ENCODE measurements around the gene PLIN4.
"Not testable (repeated sequence)": the region's sequence is repeated elsewhere in the genome, so short reads cannot be mapped to it uniquely, and the experiment has no call there.

PLIN4 gene

GRCh38 chr19:4518345-4519171 lies at the start of gene PLIN4:
PLIN4 (minus strand) TSS chr19:4518486; CDS start chr19:4518272, 214 bp downstream.
- no peak for FAIRE-seq
- DNase-seq (ENCODE audit: extremely low spot score, insufficient read length, low read depth): no peak

DNA sequence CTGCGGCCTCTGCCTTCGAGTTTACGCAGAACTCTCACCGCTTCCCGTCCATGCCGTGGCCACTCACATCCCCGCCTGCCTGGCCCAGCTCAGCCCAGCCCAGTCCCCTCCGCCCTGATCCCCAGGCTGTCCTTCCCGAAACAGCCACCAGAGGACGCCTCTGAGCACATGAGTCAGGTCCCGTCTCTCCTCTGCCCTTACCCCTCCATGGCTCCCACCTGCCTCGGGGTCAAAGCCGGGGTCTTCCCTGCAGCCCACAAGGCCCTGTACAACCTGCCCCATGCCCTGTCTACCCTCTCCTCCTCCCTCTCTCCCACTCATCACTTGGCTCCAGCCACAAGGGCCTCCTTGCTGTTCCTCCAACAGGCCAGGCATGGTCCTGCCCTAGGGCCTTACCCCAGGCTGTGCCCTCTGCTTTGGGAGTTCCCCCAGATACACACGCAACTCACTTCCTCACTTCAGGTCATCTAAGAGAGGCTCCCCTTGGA lies 49.3 kb upstream of the PLIN4 start:
- no peak for DNase-seq (ENCODE audit: extremely low spot score, insufficient read length, low read depth)
- no peak for FAIRE-seq

GRCh38 chr19:4566402-4567051 lies 48.2 kb upstream of the PLIN4 start:
- FAIRE-seq (no peak), DNase-seq (ENCODE audit: extremely low spot score, insufficient read length, low read depth) (no peak)

DNA sequence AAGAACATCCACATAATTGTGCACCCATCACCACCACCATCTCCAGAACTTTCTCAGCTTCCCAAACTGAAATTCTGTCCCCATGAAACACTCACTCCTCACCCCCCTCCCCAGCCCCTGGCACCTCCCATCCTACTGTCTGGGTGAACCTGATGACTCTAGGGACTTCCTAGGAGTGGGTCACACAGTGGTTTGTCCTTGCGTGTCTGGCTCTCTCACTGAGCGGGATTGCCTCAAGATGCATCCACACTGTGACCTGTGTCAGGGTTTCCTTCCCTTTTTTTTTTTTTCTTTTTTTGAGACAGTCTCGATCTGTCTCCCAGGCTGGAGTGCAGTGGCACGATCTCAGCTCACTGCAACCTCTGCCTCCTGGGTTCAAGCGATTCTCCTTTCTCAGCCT lies 45.3 kb upstream of the PLIN4 start:
- DNase-seq (ENCODE audit: extremely low spot score, insufficient read length, low read depth); FAIRE-seq: not testable (repeated sequence)

- not testable (repeated sequence) for DNase-seq (ENCODE audit: extremely low spot score, insufficient read length, low read depth); FAIRE-seq
Observed at GRCh38 chr19:4562085-4562484, 43.8 kb upstream of the PLIN4 start.

- FAIRE-seq: no peak
- no peak for DNase-seq (ENCODE audit: extremely low spot score, insufficient read length, low read depth)
Observed at GRCh38 chr19:4559569-4559968, 41.3 kb upstream of the PLIN4 start, which contains the start of gene SEMA6B. SEMA6B (minus strand) TSS chr19:4559684; CDS start chr19:4558457, 1,227 bp downstream.

- DNase-seq (ENCODE audit: extremely low spot score, insufficient read length, low read depth) (no peak), FAIRE-seq (no peak)
Observed at GRCh38 chr19:4557971-4558941, 40.0 kb upstream of the PLIN4 start.

DNA sequence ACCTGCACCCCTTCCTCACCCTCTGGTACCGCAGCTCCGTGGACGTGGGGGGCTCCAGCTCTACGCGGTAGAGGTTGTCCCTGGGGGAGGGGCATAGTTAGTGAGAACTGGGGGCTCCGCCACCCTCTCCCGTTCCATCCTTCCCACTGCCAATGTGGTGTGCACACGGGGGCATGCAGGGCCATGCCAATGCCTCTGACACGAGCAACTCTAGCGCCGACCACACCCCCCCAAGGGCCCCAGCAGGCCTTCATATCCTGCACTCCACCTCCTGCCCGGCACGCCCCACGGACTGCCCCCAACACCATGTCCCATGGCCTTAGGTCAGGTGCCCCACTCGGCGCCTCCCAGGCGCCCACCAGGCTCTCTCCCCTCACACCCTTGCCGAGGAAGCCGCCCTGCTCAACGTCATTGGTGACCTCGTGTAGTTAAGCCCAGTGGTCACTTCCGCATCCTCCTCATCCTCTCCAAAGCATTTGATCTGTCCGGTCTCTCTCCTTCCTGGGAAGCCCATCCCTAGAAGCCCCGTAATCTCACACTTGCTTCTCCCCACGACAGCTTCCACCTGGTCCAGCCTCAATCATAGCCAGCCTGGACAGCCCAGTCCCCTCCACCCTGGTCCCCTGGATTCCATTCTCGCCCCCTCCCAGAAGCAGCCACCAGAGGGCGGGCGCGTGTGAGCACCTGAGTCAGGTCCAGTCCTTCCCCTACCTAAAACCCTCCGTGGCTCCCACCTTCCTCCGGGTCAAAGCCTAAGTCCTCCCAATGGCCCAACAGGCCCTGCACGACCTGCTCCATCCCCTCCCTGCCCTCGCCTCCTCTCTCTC lies 39.1 kb upstream of the PLIN4 start:
- DNase-seq (ENCODE audit: extremely low spot score, insufficient read length, low read depth) (no peak), FAIRE-seq (no peak)

DNA sequence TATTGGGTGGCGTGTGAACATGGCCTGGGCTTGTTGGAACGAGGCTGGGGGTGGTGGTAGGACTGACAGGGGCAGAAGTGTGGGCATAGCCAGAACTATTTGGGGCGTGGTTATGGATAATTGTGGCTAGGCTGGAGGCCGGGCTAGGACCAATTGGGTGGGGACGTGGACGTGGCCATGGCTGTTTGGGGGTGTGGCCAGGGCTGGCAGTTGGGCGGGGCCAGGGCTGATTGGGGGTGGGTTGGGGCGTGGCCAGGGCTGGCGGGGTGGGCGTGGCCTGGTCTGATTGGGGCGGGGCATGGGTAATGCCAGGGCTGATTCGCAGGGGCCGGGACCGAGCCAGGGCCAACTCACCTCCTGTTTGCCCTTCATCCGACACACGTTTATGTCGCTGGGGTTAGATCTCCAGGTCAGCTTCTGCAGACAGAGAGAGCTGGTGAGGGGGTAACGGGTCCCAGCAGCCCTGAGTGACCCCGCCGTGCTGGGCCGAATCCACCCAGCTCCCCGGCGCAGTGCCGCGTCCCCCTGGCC lies 38.4 kb upstream of the PLIN4 start:
- no peak for FAIRE-seq
- no peak for DNase-seq (ENCODE audit: extremely low spot score, insufficient read length, low read depth)

DNA sequence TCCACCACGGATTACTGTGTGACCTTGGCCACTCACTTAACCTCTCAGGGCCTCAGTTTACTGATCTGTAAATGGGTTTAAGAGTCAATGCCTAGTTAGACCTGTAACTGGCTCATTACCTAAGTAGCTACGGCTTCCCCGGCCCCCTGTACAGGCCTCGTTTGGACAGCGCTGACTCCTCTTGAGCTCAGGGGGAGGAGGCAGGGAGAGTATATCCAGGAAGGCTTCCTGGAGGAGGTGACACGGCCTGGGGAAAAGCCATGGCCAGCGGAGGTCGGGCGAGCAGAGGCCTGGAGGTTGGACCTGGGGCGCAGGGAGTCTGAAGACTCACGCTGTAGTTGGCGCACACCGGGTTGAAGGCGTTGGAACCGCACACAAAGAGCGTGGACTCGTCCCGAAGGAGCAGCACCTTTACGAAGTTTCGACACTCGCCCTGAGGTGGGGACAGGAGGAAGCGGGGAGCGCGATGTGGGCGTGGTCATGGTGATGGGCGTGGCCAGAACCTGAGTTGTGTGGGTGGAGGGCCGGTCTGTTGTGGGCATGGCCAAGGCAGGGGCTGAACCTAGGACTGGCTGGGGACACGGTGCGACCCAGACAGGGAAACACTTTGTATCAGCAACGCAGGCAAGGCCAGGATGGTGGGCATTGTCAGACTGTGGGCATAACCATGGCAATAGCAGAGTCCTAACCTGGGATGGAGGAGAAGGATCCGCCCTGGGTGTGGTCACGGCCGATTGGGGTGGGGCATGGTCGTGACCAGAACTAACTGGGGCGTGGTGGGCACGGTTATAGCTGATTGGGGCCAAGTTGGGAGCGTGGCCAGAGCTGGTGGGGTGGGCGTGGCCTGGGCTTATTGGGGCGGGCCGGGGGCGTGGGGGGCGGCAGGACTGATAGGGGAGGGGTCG lies 37.6 kb upstream of the PLIN4 start:
- FAIRE-seq (no peak), DNase-seq (ENCODE audit: extremely low spot score, insufficient read length, low read depth) (no peak)

DNA sequence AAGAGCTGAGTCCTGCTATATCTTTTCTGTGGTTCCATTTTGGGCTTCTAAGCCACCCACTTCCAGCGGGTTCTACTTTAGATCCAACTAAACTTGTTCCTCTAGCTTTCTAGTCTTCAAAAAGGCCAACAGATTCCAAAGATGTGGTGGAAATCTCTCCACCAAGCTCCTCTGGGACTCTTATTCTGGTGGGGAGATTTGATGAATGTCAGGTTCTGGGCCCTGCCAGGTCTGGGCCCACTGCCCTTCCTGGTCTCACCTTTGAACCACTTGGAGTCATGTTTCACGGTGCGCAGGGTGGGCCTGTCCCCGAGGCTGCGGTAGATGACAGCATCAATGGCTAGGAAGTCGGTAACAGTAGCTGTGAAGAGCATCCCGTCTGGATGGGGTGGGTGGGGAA lies 36.4 kb upstream of the PLIN4 start:
- DNase-seq (ENCODE audit: extremely low spot score, insufficient read length, low read depth) (no peak), FAIRE-seq (no peak)

DNA sequence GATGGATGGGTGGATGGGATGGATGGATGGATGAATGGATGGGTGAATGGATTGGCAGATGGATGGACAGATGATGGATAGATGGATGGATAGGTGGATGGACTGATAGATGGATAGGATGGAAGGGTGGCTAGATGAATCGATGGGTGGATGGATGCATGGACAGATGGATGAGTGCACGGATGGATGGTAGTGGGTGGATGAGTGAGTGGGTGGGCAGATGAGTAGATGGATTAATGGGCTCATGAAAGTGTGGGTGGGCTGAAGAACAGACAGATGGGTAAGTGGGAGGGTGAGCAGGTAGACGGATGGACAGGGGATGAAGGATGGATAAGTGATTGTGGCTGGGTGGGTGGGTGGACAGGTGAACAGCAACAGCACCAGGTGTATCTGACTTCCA lies 35.5 kb upstream of the PLIN4 start:
- DNase-seq (ENCODE audit: extremely low spot score, insufficient read length, low read depth): no peak
- no peak for FAIRE-seq

DNA sequence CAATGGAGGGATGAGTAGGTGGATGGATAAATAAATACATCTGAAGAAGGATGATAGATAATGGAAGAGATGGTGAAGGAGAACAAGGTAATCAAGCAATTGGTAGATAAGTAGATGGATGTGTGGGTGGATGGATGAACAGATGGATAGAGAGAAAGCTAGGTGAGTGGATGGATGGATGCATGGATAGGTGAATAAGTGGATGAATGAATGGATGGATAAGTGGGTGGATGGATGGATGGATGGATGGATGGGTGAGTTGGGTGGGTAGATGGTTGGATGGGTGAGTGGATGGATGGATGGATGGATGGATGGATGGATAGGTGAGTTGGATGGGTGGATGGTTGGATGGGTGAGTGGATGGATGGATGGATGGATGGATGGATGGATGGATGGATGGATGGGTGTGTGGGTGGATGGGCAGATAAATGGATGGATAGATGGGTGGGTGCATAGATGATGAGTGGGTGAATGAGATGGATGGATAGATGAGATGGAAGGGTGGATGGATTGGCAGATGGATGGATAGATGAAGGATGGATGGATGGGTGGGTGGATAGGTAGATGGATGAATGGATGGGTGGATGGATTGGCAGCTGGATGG lies 34.9 kb upstream of the PLIN4 start:
- DNase-seq (ENCODE audit: extremely low spot score, insufficient read length, low read depth) (no peak), FAIRE-seq (no peak)

DNA sequence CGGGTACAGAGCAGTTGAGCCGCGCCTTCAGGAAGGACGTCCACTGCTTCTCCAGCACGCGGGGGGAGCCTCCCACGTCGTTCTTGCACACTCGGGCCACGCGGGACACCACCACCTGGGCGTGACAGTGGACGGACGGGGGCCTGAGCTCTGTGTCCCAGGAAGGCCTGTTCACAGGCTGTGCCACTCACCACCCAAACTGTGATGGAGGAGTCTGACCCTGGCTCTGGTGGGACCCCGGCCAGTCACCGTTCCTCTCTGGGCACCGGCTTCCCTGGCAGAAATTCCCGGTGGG lies 34.2 kb upstream of the PLIN4 start:
- DNase-seq (ENCODE audit: extremely low spot score, insufficient read length, low read depth): no peak
- no peak for FAIRE-seq

- no peak for FAIRE-seq
- no peak for DNase-seq (ENCODE audit: extremely low spot score, insufficient read length, low read depth)
Observed at GRCh38 chr19:4550479-4551050, 32.3 kb upstream of the PLIN4 start.

DNA sequence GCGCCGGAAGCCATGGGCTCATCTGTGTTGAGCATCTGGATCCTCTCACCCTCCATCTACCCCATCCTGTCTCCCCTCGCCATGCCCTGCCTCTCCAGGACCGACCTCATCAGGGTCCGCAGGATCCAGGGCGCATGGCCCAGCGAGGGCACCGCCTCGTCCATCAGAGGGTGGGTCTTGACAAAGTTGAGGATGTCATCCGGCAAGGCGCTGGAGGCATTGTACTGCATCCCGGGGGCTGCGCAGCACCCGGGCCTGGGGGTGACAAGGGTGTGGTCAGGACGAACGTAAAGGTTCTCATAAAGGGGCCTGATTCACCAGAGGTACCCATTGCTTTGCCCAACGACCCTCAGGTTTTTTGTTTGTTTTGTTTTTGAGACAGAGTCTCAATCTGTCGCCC lies 31.7 kb upstream of the PLIN4 start:
- DNase-seq (ENCODE audit: extremely low spot score, insufficient read length, low read depth) (no peak), FAIRE-seq (no peak)

DNA sequence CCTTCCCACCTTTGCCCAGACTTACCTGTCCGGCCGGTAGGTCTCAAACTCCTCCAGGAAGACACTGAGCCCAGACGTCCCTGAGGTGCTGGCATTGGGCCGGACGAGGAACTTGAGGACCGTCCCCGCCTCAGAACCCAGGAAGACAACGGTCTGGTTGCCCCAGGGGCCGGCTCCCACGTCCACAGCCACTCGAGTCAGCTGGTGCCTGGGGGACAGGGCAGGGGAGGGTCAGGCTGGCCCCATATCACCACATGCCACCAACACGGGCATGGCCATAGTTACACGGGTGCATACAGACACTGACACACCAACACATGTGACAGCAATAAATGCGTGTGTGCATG lies 29.9 kb upstream of the PLIN4 start:
- DNase-seq (ENCODE audit: extremely low spot score, insufficient read length, low read depth) (no peak), FAIRE-seq (no peak)
